NCI-H748 (cell line): Measurements from ENCODE around the gene ENO1.
"Not testable (repeated sequence)": the region's sequence is repeated elsewhere in the genome, so short reads cannot be mapped to it uniquely, and the experiment has no call there.

ENCODE experiments used
- DNase-seq: peaks from one replicate; lab custom pipeline; 2025; ENCODE audit not compliant: unreplicated experiment; lab: John Stamatoyannopoulos, UW

Gene ENO1

DNA sequence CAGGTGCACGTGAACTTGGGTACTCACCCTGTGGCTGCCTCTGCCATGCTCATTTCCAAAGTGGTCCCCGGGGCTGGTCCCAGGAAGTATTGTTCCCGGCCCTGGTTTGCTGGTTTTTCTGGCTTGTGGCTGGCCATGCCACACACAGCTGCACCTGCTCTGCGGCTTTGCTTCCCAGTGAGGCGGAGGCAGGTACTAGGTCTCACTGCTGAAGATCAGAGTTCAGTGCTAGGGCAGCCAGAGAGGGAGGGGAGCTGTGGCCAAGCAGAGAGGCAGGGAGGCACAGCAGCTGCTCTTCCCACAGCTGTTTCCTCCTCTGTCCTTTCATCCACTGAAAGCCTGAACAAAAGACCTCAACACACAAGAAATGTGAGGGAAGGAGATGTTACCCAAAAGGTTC is 30.5 kb downstream of the ENO1 start:
- DNase-seq = no peak

- no peak for DNase-seq
Measured at GRCh38 chr1:8846263-8846662, 32.2 kb downstream of the ENO1 start.

DNA sequence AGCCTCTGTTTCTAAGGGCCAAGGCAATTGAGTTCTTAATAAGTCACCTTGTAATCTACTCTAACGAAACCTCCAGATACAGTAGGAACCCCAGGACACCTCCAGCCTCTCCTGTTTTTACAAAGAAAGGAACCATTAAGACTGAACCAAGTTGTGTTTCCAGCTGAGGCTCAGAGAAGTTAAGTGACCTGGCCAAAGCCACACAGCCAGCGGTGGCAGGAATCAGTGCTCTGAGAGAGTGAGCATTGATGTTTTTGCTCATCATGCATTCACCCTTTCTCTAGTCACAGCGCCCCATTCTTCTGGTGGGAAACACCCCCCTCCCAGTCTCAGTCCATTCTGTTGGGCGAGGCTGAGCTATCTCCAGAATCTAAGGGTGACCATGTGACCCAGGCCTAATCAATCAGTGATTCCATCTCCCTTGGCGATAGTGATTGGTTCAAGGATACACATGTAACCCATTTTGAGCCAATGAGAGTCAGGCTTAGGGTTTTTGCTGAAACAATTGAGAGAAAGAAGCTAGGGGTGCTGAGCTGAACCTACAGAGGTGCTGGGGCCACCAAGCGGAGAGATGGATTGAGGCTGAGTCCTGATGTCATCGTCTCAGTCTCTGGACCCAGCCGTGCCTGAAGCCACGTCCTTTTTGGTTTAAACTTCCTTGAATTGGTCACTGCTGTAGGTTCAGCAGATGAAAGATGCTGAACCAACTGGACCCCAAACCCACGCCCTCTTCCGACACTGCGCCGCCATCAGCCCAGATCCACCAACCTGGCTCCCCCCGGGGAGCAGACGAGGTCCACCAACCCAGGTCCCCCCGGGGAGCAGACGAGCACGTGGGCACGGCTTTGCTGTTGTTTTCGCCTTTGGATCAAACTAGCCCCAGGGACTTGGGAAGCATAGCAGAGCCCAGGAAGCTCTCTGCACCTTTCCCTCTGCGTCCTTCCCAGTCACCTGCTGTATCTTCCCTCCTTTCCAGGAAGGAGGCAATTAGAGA is 33.1 kb downstream of the ENO1 start:
- no peak for DNase-seq

- DNase-seq = no peak
Measured at GRCh38 chr1:8844501-8845006, 33.9 kb downstream of the ENO1 start.

DNA sequence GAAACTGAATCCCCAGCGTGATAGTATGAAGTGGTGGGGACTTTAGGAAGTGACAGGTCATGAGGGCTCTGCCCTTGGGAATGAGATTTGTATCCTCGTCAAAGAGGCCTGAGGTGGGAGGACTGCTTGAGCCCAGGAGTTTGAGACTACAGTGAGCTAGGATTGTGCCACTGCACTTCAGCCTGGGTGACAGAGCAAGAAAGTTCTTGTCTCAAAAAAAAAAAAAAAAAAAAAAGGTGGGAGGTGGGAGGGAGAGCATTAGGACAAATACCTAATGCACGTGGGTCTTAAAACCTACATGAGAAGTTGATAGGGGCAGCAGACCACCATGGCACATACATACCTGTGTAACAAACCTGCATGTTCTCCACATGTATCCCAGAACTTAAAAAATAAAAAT is 37.1 kb downstream of the ENO1 start:
- no peak for DNase-seq

DNA sequence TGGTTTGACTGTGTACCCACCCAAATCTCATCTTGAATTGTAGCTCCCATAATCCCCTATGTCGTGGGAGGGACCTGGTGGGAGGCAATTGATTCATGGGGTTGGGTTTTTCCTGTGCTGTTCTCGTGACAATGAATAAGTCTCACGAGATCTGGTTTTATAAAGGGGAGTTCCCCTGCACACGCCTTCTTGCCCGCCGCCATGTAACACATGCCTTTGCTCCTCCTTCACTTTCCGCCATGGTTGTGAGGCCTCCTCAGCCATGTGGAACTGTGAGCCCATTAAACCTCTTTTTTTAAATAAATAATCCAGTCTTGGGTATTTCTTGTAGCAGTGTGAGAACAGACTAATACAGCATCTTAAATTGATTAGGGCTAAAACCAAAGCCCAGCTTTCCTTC is 38.5 kb downstream of the ENO1 start:
- DNase-seq = no peak

GRCh38 chr1:8835941-8836643 is 42.4 kb downstream of the ENO1 start:
- DNase-seq = no peak

- no peak for DNase-seq
Measured at GRCh38 chr1:8831340-8831739, 47.1 kb downstream of the ENO1 start.

- DNase-seq = not testable (repeated sequence)
Measured at GRCh38 chr1:8830732-8831131, 47.8 kb downstream of the ENO1 start.

DNA sequence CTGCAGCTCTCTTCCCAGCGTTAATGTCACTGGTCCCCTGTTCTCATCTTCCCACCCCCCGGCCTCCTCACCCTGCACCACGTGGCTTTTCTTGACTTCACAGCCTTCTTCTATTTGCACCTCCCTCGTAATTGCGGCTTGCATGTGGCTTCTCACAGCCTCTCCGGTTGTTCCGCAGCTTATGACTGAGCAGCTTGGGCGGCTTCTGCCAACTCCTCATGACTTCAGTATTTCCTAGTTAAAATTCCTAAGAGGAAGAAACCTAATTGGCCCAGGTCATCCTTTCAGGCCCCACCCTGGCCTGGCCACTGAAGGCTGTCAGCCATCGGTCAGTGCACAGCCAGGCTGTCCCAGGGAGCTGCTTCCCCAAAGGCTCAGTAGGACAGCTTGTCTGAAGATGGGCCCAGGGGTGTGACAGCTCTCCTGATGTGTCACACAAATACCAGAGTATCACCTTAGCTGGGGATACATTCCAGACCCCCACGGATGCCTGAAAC is 52.5 kb downstream of the ENO1 start:
- DNase-seq = no peak

- no peak for DNase-seq
Measured at GRCh38 chr1:8823295-8823664, 55.2 kb downstream of the ENO1 start.

GRCh38 chr1:8822373-8823294 is 55.9 kb downstream of the ENO1 start:
- DNase-seq = peak; percentile 91

- no peak for DNase-seq
Measured at GRCh38 chr1:8821084-8821483, 57.4 kb downstream of the ENO1 start.

GRCh38 chr1:8818789-8819188 is 59.7 kb downstream of the ENO1 start:
- DNase-seq = not testable (repeated sequence)

- peak; percentile 46 for DNase-seq
Measured at GRCh38 chr1:8818325-8818775, 60.1 kb downstream of the ENO1 start.

DNA sequence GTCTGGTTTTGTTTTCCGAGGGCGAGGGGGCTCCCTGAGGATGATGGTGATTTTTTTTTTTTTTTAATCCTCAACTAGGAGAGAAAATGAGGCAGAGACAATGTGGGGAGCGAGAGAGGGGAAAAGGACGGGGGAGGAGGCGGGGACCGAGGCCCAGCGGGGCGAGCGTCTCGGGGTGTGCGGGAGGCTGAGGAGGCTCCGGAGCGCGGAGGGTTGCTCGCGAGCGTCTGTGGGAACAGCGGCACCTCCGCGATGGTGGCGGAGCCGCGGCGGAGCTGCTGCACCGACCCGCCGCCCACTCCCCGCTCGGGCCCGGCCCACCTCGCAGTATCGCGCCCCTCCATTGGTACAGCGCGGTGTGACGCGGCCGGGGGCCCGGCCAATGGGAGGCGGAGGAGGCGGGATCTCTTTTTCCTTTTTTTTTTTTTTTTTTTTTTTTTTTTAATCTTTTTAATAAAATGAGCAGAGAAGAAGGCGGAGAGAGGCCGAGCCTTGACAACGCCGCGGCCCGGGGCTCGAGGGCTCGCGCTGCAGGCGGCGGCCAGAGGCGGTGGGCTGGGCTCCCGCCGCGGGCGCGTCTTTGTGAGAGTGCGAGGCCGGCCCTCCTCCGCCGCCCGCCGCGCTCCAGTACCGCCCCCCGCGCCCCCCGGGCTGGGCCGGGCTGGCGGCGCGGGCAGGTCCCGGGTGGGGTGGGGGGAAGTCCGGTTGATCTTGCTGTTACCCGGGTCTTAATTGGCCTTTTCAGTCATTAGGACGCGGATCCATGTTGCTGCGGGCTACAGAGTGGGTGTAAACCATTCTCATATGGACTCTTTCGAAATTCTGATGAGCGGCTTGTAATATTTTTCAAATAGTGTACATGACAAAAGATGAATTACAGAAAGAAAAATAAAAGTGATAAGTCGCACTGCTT is 60.8 kb downstream of the ENO1 start, which contains the start of gene RERE:
Gene RERE, minus strand, starts transcription at position 229 of the 913 bp plus-strand sequence.
- peak; percentile 90 for DNase-seq

- DNase-seq = peak; percentile 24
Measured at GRCh38 chr1:8816831-8817411, 61.6 kb downstream of the ENO1 start.

DNA sequence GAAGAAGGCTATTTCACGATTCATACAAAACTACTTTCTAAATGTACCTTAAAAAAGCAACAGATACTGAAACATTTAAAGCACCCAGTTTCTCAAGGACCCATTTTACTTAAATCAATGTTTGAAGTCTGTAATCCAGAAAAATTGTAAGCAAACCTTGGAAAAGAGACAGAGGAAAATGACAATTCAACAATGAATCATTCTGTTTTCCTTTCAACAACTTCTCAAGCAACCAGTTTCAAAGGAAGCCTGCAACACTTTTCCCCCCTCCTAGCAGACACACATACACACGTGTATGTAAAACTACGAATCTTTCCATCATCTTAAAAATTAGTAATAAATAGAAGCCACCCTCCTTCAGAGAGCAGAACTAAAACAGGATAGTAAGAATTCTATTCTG is 62.2 kb downstream of the ENO1 start:
- peak; percentile 10 for DNase-seq

GRCh38 chr1:8815582-8816151 is 62.8 kb downstream of the ENO1 start:
- peak; percentile 69 for DNase-seq
